Motor neuron (in vitro differentiated cells): ENCODE data around the gene LALBA. TPM values are rescaled to one million over a fixed set of nuclear protein-coding genes. Genes with fewer than 3 reads are reported as not detected.
"Not testable (repeated sequence)": the region's sequence is repeated elsewhere in the genome, so short reads cannot be mapped to it uniquely, and the experiment has no call there.

Experiments
- ATAC-seq, 8 experiments: fragments of 200-7000 bp; cut with Tn5 transposase; replicated peaks in 6 of 8; 2 replicates each; pipeline ENCODE4 v1.8.0; 2021; ENCODE audit warnings: mild to moderate bottlenecking in 8 of 8, moderate library complexity in 8 of 8
- H3K27ac ChIP-seq, 2 donors: fragments of 250-450 bp; sonication (Bioruptor Pico); 2 replicates each; pipeline ENCODE4 v1.9.0; 2021; ENCODE audit warnings: antibody characterized with exemption in 2 of 2, mild to moderate bottlenecking in 2 of 2, moderate library complexity in 1 of 2
- H3K4me1 ChIP-seq, 2 donors: fragments of 250-450 bp; sonication (Bioruptor Pico); replicated peaks in 1 of 2; 2 replicates each; pipeline ENCODE4 v1.6.1; 2021; ENCODE audit warnings: antibody characterized with exemption in 2 of 2, mild to moderate bottlenecking in 2 of 2, moderate library complexity in 1 of 2
- H3K4me3 ChIP-seq, 5 donors: fragments of 250-450 bp; sonication (Bioruptor Pico); 2 replicates each; pipeline ENCODE4 v1.9.0; 2021; ENCODE audit warnings: antibody characterized with exemption in 5 of 5, mild to moderate bottlenecking in 5 of 5, moderate library complexity in 4 of 5
- WGBS, 10 experiments: fragments of 450-650 bp; shearing (Covaris generic); methylation state at CpG; one replicate each; pipeline ENCODE4 v1.0.0; 2022; 5-methylcytosine and 5-hydroxymethylcytosine counted together
- in situ Hi-C, 9 experiments: fragments of 400-800 bp; cut with MboI; loops; one replicate each; pipeline ENCODE4 v1.15.0; 2021; ENCODE audit warnings: low sequenced_read_pairs in 9 of 9, low pct_unique_long_range_greater_than_20kb in 2 of 9; ENCODE audit not compliant: unreplicated experiment in 9 of 9
- total RNA-seq, 8 experiments: library from RNA; unstranded; fragments of 300-600 nt; gene quantifications; 2 replicates each; pipeline versions ENCODE4 v1.2.3 to v1.2.4, GENCODE V29; 2022

The LALBA gene
- total RNA-seq, 8 experiments from 2014 or later, result 0.23 to 0.59 (median 0.31) TPM; not detected in 4

- in situ Hi-C loops, result no loop called here
- no peak overlapping the region for H3K27ac ChIP-seq
- 7 to 96% (median 75%) methylated on average over 2 to 4 of the region's 4 CpGs; no CpG with 5 or more reads in 2 of the 10 experiments for WGBS, 10 experiments
- no peak overlapping the region for H3K4me3 ChIP-seq
- no peaks in the 10 kb centered on the region for H3K4me1 ChIP-seq
- no peak for ATAC-seq
Measured at GRCh38 chr12:48567731-48568130, 2.1 kb downstream of the LALBA start.

GRCh38 chr12:48557919-48558318 lies 11.9 kb downstream of the LALBA start:
- Histone ChIP-seq H3K4me1 (no peaks in the 10 kb centered on the region), H3K4me3 (no peak overlapping the region), H3K27ac (no peak overlapping the region)
- WGBS, 10 experiments, result 10 to 100% (median 85%) methylated on average over 1 to 4 of the region's 4 CpGs
- ATAC-seq, result no peak
- in situ Hi-C loops, result no loop called here

- no peaks in the 10 kb centered on the region for H3K4me1 ChIP-seq
- no peak overlapping the region for H3K4me3 ChIP-seq
- no peak for ATAC-seq
- WGBS, 10 experiments, result 29 to 100% (median 50%) methylated on average over 2 to 6 of the region's 6 CpGs; no CpG with 5 or more reads in 3 of the 10 experiments
- in situ Hi-C loops, result no loop called here
- no peak overlapping the region for H3K27ac ChIP-seq
Measured at GRCh38 chr12:48556631-48557030, 13.2 kb downstream of the LALBA start.

- H3K4me1 ChIP-seq, H3K4me3 ChIP-seq, in situ Hi-C loops, H3K27ac ChIP-seq: not testable (repeated sequence)
- ATAC-seq, result peak in 1 of 8 experiments; percentile 24
- 60% methylated on average over 1 of the region's 11 CpGs; no CpG with 5 or more reads in 9 of the 10 experiments for WGBS, 10 experiments
Measured at GRCh38 chr12:48553666-48554343, 16.0 kb downstream of the LALBA start.

- H3K4me3 ChIP-seq, H3K27ac ChIP-seq, in situ Hi-C loops, H3K4me1 ChIP-seq, ATAC-seq: not testable (repeated sequence)
- no CpG with 5 or more reads among the region's 13 CpGs for WGBS, 10 experiments
Measured at GRCh38 chr12:48551636-48552035, 18.2 kb downstream of the LALBA start.

GRCh38 chr12:48547012-48547411 lies 22.8 kb downstream of the LALBA start:
- H3K4me1 ChIP-seq, in situ Hi-C loops, H3K27ac ChIP-seq, ATAC-seq, H3K4me3 ChIP-seq: not testable (repeated sequence)
- WGBS, 10 experiments, result no CpG with 5 or more reads among the region's 3 CpGs

- ATAC-seq, result peak in 3 of 8 experiments; percentile 49 to 64 (median 53)
- 0 to 78% (median 44%) methylated on average over 1 to 4 of the region's 4 CpGs; no CpG with 5 or more reads in 2 of the 10 experiments for WGBS, 10 experiments
- in situ Hi-C loops, result no loop called here
- peaks cover 0 to 5% of the 10 kb centered on the region in 2 donors for H3K4me1 ChIP-seq
- H3K4me3 ChIP-seq, result no peak overlapping the region
- peak overlapping the region in 1 of 2 donors; percentile 53 for H3K27ac ChIP-seq
Measured at GRCh38 chr12:48545833-48546469, 23.9 kb downstream of the LALBA start.

GRCh38 chr12:48542300-48542928 lies 27.4 kb downstream of the LALBA start:
- in situ Hi-C loops, result loop anchor here in 1 of 9 experiments (5.0 kb wide), 1 partner anchor 70 kb away; no protein-coding TSS in a partner anchor
- Histone ChIP-seq H3K4me1 (peaks cover 0 to 5% of the 10 kb centered on the region in 2 donors), H3K27ac (no peak overlapping the region), H3K4me3 (no peak overlapping the region)
- peak in 3 of 8 experiments; percentile 69 to 82 (median 73) for ATAC-seq
- 17 to 80% (median 45%) methylated on average over 2 to 8 of the region's 8 CpGs; no CpG with 5 or more reads in 2 of the 10 experiments for WGBS, 10 experiments

- no peak for ATAC-seq
- in situ Hi-C loops, result no loop called here
- H3K27ac ChIP-seq, result no peak overlapping the region
- WGBS, 10 experiments, result 0 to 93% (median 42%) methylated on average over 1 of the region's 1 CpG; no CpG with 5 or more reads in 2 of the 10 experiments
- no peak overlapping the region for H3K4me3 ChIP-seq
- H3K4me1 ChIP-seq, result no peaks in the 10 kb centered on the region
Measured at GRCh38 chr12:48536602-48537001, 33.2 kb downstream of the LALBA start.

- in situ Hi-C loops, result no loop called here
- ATAC-seq, result no peak
- Histone ChIP-seq H3K27ac (no peak overlapping the region), H3K4me1 (no peaks in the 10 kb centered on the region), H3K4me3 (no peak overlapping the region)
Measured at GRCh38 chr12:48532601-48533000, 37.2 kb downstream of the LALBA start.

- no peaks in the 10 kb centered on the region for H3K4me1 ChIP-seq
- H3K4me3 ChIP-seq, result no peak overlapping the region
- no peak overlapping the region for H3K27ac ChIP-seq
- no peak for ATAC-seq
- in situ Hi-C loops, result no loop called here
- WGBS, 10 experiments, result 41 to 100% (median 93%) methylated on average over 1 to 16 of the region's 44 CpGs; no CpG with 5 or more reads in 1 of the 10 experiments
Measured at GRCh38 chr12:48527891-48528670, 41.8 kb downstream of the LALBA start.

GRCh38 chr12:48525332-48525731 lies 44.5 kb downstream of the LALBA start, which contains the start of gene OR8S1:
Gene OR8S1 (plus strand): TSS chr12:48525632. CDS start chr12:48525632, 0 bp downstream.
- Histone ChIP-seq H3K4me3 (no peak within 1 kb of the TSS), H3K27ac (no peak within 1 kb of the TSS), H3K4me1 (no peaks in the 10 kb centered on the region)
- WGBS, 10 experiments, result 17 to 97% (median 80%) methylated on average over 1 to 5 of the region's 5 CpGs; no CpG with 5 or more reads in 2 of the 10 experiments
- no peak for ATAC-seq
- in situ Hi-C loops, result no loop called here

GRCh38 chr12:48520381-48520780 lies 49.5 kb downstream of the LALBA start:
- H3K4me3 ChIP-seq, ATAC-seq, in situ Hi-C loops, H3K4me1 ChIP-seq, H3K27ac ChIP-seq: not testable (repeated sequence)
- WGBS, 10 experiments, result no CpG with 5 or more reads among the region's 24 CpGs
